ENCODE results near the gene NPHS1.

DNA sequence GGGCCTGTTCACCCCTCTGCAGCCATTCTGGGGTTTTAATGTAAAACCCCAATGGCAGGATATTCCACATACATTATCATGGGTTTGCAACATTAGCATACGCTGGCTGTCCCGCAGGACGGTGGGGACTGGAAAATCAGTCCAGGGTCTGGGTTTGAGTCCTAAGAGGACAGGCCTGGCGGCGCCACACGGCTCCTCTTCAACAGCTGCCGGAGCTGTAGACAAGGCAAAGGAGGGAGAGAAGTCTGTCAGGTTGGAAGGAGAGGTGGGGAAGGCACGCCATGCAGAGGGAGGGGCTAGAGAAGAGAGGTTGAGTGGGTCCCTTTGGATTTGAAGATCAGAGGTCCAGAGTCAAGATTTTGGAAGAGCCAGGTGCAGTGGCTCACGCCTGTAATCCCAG lies 36.1 kb upstream of the NPHS1 start:
- TF ChIP-seq, protein P1, sequence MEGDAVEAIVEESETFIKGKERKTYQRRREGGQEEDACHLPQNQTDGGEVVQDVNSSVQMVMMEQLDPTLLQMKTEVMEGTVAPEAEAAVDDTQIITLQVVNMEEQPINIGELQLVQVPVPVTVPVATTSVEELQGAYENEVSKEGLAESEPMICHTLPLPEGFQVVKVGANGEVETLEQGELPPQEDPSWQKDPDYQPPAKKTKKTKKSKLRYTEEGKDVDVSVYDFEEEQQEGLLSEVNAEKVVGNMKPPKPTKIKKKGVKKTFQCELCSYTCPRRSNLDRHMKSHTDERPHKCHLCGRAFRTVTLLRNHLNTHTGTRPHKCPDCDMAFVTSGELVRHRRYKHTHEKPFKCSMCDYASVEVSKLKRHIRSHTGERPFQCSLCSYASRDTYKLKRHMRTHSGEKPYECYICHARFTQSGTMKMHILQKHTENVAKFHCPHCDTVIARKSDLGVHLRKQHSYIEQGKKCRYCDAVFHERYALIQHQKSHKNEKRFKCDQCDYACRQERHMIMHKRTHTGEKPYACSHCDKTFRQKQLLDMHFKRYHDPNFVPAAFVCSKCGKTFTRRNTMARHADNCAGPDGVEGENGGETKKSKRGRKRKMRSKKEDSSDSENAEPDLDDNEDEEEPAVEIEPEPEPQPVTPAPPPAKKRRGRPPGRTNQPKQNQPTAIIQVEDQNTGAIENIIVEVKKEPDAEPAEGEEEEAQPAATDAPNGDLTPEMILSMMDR (IDR thresholded peaks at IDR 0.05; ENCODE audit: low read length) = no peak
- TF ChIP-seq EZH2 (IDR thresholded peaks at IDR 0.05; ENCODE audit: borderline replicate concordance, low read length) = no peak
